ENCODE data around the gene DENND1A. TPM values are rescaled to one million over a fixed set of nuclear protein-coding genes. Genes with fewer than 3 reads are reported as not detected.
A peak's percentile ranks its signal among the peaks of the same experiment; 100 is the strongest.
"Not testable (repeated sequence)": the region's sequence is repeated elsewhere in the genome, so short reads cannot be mapped to it uniquely, and the experiment has no call there.

The DENND1A gene
- total RNA-seq, 1 donor from 2014 or later: 48.1 TPM

- Histone ChIP-seq H3K27ac (no peak overlapping the region), H3K27me3 (no peaks in the 10 kb centered on the region), H3K4me2 (no peak overlapping the region), H4K20me1 (ENCODE audit: low read depth) (peaks cover 20% of the 10 kb centered on the region), H3F3A (ENCODE audit: low read depth) (peaks cover 22% of the 10 kb centered on the region), H3K9me3 (ENCODE audit: low read depth) (no peaks in the 10 kb centered on the region), H3K4me1 (peaks cover 26% of the 10 kb centered on the region), H3K79me2 (ENCODE audit: low read depth) (no peaks in the 10 kb centered on the region), H3K36me3 (no peaks in the 10 kb centered on the region), H3K4me3 (no peak overlapping the region), H2AFZ (replicated peaks) (no peak overlapping the region), H3K9ac (no peak overlapping the region)
- Mint-ChIP-seq H3K27me3 (ENCODE audit: insufficient read depth, low read depth) (peaks cover 2% of the 10 kb centered on the region), H3K36me3 (no peaks in the 10 kb centered on the region), H3K9me3 (no peaks in the 10 kb centered on the region), H3K27ac (no peak overlapping the region), H3K4me3 (no peak overlapping the region), H3K4me1 (peaks cover 40% of the 10 kb centered on the region)
- TF ChIP-seq EZH2 (IDR thresholded peaks at IDR 0.05) (no peak), CTCF (IDR thresholded peaks at IDR 0.05) (peak; percentile 73)
- DNase-seq (ENCODE audit: low spot score): peak; percentile 50
Observed at GRCh38 chr9:123399803-123400378, 530.0 kb downstream of the DENND1A start.

- H3K4me3 Mint-ChIP-seq; H3K4me3 ChIP-seq; H2AFZ ChIP-seq (replicated peaks); H3K79me2 ChIP-seq (ENCODE audit: low read depth); H3K36me3 Mint-ChIP-seq; H3K27ac Mint-ChIP-seq; H3K9me3 ChIP-seq (ENCODE audit: low read depth); DNase-seq (ENCODE audit: low spot score); H3K9me3 Mint-ChIP-seq; H3K27ac ChIP-seq; H3K36me3 ChIP-seq; H3K4me2 ChIP-seq; H3K27me3 Mint-ChIP-seq (ENCODE audit: insufficient read depth, low read depth); H3K27me3 ChIP-seq; H3K9ac ChIP-seq: not testable (repeated sequence)
- H3F3A ChIP-seq (ENCODE audit: low read depth): peaks cover 22% of the 10 kb centered on the region
- peaks cover 47% of the 10 kb centered on the region for H3K4me1 Mint-ChIP-seq
- H4K20me1 ChIP-seq (ENCODE audit: low read depth): peaks cover 17% of the 10 kb centered on the region
- peaks cover 24% of the 10 kb centered on the region for H3K4me1 ChIP-seq
Observed at GRCh38 chr9:123398938-123399337, 531.0 kb downstream of the DENND1A start.

- Mint-ChIP-seq H3K36me3 (no peaks in the 10 kb centered on the region), H3K27me3 (ENCODE audit: insufficient read depth, low read depth) (peaks cover 6% of the 10 kb centered on the region), H3K9me3 (peaks cover under 1% of the 10 kb centered on the region), H3K4me1 (peaks cover 37% of the 10 kb centered on the region), H3K27ac (no peak overlapping the region), H3K4me3 (no peak overlapping the region)
- Histone ChIP-seq H3K4me3 (no peak overlapping the region), H3K9me3 (ENCODE audit: low read depth) (no peaks in the 10 kb centered on the region), H3K36me3 (no peaks in the 10 kb centered on the region), H3K9ac (no peak overlapping the region), H2AFZ (replicated peaks) (no peak overlapping the region), H3F3A (ENCODE audit: low read depth) (peaks cover 19% of the 10 kb centered on the region), H3K27ac (no peak overlapping the region), H3K27me3 (no peaks in the 10 kb centered on the region), H4K20me1 (ENCODE audit: low read depth) (peaks cover 8% of the 10 kb centered on the region), H3K79me2 (ENCODE audit: low read depth) (no peaks in the 10 kb centered on the region), H3K4me2 (no peak overlapping the region), H3K4me1 (peaks cover 15% of the 10 kb centered on the region)
- DNase-seq (ENCODE audit: low spot score): no peak
- TF ChIP-seq EZH2phosphoT487 (IDR thresholded peaks at IDR 0.05) (no peak), EZH2 (IDR thresholded peaks at IDR 0.05) (no peak), CTCF (IDR thresholded peaks at IDR 0.05) (no peak)
Observed at GRCh38 chr9:123397975-123398374, 532.0 kb downstream of the DENND1A start.

GRCh38 chr9:123395689-123396511 lies 534.0 kb downstream of the DENND1A start:
- Histone ChIP-seq H3K79me2 (ENCODE audit: low read depth) (no peaks in the 10 kb centered on the region), H4K20me1 (ENCODE audit: low read depth) (no peaks in the 10 kb centered on the region), H3K36me3 (no peaks in the 10 kb centered on the region), H3K27me3 (no peaks in the 10 kb centered on the region), H2AFZ (replicated peaks) (no peak overlapping the region), H3K9me3 (ENCODE audit: low read depth) (no peaks in the 10 kb centered on the region), H3K4me2 (no peak overlapping the region), H3K9ac (no peak overlapping the region), H3K4me3 (no peak overlapping the region), H3K27ac (no peak overlapping the region), H3K4me1 (peaks cover 4% of the 10 kb centered on the region), H3F3A (ENCODE audit: low read depth) (peaks cover under 1% of the 10 kb centered on the region)
- no peaks in the 10 kb centered on the region for H3K36me3 Mint-ChIP-seq
- peak overlapping the region; percentile 72 for H3K27ac Mint-ChIP-seq
- H3K27me3 Mint-ChIP-seq (ENCODE audit: insufficient read depth, low read depth): peaks cover 8% of the 10 kb centered on the region
- peak overlapping the region; percentile 30 for H3K4me3 Mint-ChIP-seq
- no peak for DNase-seq (ENCODE audit: low spot score)
- TF ChIP-seq EZH2 (IDR thresholded peaks at IDR 0.05): no peak
- TF ChIP-seq EZH2phosphoT487 (IDR thresholded peaks at IDR 0.05): no peak
- TF ChIP-seq CTCF (IDR thresholded peaks at IDR 0.05): no peak
- peaks cover 28% of the 10 kb centered on the region for H3K4me1 Mint-ChIP-seq
- H3K9me3 Mint-ChIP-seq: peaks cover 5% of the 10 kb centered on the region
